SIG-M5 treated with dmso at 0.1 percent for 504 hours (cell line): ENCODE data around the gene BCR.

Experiments used
- DNase-seq: peaks from one replicate; lab custom pipeline; 2025; ENCODE audit not compliant: unreplicated experiment; lab: John Stamatoyannopoulos, UW

Gene BCR

DNA sequence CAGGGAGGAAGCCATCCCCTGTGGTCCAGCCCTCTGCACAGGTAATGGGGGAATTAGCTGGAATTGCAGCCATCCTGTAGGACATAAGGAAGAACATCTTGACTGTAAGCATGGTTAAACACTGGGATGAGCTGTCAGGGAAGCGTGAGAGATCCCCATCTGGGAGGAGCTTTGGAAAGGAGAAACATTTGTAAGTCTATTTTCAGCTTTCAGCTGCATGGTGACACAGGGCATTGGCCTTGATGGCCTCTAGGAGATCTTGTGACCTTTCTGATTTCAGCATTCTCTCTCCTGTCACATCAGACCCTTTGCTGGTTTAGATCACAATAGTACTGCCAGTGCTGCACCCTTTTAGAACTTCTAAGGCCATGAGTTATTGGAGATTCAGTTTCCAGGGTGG is 47.1 kb downstream of the BCR start:
- DNase-seq, result no peak

GRCh38 chr22:23228503-23228902 is 48.2 kb downstream of the BCR start:
- no peak for DNase-seq

DNA sequence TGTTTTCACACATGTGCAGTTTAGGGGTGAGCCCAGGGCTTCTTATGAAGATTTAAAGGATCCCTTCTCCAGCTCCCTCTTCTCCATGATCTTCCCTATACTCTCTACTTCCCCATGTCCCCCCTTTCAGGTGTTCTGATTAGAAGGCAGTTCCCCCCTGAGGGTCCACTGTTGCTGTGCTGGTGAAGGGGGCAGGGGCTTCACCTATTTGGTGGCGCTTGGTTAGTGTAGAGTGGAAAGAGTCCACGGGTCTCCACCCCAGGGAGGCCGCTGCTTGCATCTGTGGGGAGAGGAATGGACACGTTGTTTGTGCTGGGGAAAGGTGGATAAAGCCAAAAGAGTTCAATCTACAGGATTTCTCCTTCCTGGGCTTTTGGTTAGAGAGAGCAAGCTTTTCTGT is 49.3 kb downstream of the BCR start:
- no peak for DNase-seq

- no peak for DNase-seq
Measured at GRCh38 chr22:23230348-23231068, 50.2 kb downstream of the BCR start.

- DNase-seq, result no peak
Measured at GRCh38 chr22:23231471-23232093, 51.3 kb downstream of the BCR start.

- no peak for DNase-seq
Measured at GRCh38 chr22:23232094-23232905, 52.0 kb downstream of the BCR start.

DNA sequence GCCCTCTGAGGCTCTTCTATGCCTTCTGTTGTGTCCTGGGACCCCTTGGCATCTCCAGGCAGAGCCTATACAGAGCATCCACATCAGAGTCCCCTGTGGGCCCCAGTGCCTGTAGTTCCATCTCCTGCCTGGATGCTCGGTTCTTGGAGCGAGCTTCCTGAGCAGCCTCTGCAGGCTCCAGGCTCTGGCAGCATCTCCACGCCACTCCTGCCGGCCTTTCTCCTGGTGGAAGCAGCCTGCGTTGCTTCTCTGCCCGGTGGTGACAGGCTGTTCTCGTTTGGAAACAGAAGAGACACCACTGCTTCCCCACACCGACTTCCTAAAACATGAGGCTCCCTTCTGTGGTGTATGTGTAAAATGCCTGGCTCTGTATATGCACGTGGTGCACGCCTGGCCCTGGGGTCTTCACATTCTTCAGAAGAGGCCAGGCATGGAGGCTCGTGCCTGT is 52.8 kb downstream of the BCR start:
- DNase-seq, result no peak

DNA sequence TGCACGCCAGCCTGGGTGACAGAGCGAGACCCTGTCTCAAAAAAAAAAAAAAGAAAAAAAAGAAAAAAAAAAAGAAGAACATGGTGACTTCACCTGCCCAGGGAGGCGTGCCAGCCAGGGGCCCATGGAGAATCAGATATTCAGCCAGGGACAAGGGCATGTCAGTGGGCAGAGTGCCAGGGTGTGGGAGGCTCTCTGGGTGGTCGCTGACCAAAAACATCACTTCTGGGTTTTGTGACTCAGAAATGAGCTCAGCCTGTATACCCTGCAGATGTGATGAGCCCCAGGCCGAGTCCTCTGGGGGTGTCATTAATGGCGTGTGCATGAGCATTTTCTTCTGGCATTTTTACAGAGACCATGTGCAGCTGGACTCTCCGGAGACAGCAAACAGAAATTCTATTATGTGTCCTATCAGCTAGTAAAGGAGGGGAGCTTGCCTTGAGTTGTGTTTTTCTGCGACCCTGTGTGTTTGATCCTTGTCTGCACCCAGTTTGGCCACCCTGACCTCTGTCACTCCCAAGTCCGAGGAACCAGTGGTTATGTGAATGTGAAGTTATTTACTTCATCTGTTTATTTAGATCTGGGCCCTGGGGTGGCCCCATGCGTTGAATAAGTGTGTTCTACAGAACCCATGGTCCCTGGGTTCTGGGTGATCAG is 53.6 kb downstream of the BCR start:
- DNase-seq, result no peak

DNA sequence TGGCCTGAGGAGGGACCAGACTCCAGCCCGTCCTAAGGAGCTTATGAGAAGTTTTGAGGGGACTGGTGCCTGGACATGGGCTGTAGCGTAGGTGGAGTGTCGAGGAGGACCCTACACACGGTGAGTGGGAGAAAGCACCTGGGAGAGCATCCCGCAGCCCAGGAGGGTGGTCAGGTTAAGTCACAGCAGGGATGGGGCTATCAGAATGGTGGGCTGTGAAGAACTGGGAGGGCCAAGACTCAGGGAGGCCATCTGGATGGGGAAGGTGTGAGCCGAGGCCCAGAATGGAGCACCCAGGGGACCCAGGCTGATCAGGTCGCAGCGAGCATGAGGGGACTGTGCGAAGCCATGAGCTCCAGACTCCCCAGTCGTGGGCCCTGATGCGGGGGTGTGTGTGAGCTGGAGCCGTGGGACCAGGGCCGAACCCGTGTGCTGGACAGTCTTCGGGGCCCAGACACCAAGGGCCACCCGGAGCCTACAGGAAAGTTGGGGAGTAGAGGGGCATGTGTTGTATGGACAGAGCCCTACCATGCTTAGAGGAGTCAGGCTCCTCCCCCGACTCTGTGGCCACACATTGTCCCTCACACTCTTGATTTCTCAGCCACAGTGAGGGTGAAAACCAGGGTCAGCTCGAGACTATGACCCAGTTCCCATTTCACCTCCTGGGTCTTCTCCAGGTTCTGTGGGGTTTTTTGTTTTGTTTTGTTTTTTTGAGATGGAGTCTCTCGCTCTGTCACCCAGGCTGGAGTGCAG is 54.3 kb downstream of the BCR start:
- DNase-seq, result no peak

DNA sequence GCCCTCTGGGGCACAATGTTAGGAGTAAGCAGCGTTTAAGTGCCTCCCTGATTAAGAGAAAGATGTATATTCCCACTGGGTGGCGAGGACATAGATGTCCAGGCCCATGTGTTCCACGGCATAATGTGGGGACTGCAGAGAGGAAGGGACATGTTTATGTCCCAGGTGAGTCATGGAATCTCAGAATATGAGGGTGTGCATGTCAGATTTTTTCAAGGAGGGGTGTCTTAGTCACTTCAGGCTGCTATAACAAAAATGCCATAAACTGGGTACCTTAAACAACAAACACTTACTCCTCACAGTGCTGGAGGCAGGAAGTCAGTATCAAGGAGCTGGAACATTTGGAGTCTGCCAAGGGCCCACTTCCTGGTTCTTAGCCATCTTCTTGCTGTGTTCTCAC is 55.1 kb downstream of the BCR start:
- DNase-seq, result no peak

DNA sequence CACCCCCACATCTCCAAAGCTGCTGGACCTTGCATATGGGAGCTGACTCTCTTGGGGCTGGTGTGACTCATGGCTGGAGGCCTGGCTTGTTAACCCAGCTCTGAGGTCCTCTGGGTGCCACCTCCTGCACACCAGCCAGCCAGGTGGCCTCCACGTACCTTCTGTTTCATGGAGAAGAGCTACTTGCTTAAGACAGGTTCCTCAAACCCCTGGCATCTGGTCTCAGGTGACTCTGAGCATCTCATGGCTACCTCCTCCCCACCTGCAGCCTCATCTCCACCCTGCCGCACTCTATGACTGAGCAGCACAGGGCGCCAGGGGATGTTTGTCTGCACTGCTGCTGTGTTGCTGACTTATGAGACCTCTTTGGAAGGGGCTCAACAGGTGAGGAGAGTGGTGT is 55.7 kb downstream of the BCR start:
- DNase-seq, result no peak

GRCh38 chr22:23236440-23237184 is 56.3 kb downstream of the BCR start:
- no peak for DNase-seq

- DNase-seq, result no peak
Measured at GRCh38 chr22:23237201-23237798, 57.0 kb downstream of the BCR start.

DNA sequence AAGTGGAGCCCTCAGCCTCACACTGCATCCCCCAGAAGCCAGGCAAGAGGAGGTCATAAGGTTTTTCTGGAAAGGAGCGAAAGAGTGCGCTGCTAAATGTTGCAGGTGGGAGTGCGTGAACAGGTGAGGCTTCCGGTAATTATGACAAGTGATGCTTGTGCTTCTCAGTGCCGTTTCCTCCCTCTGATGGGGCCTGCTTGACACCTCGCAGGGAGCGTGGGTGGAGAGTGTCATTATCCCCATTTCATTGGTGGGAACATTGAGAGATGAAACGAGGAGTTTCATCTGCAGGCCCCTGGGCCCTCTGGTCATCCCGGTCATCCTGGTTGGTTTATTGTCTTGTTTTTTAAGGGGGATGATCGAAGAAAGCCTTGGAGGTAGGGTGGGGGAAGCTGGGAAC is 57.5 kb downstream of the BCR start:
- DNase-seq, result no peak

DNA sequence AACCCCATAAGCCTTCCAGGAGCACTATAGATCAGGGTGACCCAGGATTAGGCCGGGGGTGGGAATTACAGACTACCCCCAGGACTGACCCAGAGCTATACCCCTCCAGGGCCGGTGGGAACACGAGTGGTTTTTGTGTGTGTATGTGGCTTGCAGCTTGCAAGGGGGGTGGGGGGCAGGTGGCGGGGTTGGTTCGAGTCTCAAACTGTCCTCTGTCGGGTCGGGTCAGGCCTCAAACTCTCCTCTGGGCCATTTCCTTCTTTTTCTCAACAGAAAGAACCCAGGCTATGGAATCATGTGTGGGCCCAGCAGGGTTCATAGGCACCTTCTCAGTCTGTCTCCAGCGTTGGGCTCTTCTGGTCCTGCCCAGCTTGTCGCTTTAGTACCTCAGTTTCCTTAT is 58.4 kb downstream of the BCR start:
- no peak for DNase-seq

DNA sequence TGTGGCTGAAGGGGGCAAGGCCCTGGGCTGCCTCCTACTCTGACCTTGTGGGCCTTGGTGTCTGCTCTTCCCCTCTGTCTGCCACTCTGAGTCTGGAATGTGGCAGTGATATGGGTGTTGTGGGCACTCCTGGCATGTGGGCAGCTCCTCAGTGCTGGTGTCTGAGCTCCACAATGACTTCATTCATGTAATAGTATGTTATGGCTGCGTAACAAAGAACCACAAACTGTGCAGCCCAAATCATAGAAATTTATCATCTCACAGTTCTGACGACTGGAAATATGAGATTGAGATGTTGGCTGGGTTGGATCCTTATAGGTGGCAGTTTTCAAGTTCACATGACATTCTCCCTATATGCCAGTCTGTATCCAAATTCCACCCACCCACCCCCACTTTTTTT is 59.1 kb downstream of the BCR start:
- DNase-seq, result no peak

- DNase-seq, result no peak
Measured at GRCh38 chr22:23240639-23241389, 60.5 kb downstream of the BCR start.

DNA sequence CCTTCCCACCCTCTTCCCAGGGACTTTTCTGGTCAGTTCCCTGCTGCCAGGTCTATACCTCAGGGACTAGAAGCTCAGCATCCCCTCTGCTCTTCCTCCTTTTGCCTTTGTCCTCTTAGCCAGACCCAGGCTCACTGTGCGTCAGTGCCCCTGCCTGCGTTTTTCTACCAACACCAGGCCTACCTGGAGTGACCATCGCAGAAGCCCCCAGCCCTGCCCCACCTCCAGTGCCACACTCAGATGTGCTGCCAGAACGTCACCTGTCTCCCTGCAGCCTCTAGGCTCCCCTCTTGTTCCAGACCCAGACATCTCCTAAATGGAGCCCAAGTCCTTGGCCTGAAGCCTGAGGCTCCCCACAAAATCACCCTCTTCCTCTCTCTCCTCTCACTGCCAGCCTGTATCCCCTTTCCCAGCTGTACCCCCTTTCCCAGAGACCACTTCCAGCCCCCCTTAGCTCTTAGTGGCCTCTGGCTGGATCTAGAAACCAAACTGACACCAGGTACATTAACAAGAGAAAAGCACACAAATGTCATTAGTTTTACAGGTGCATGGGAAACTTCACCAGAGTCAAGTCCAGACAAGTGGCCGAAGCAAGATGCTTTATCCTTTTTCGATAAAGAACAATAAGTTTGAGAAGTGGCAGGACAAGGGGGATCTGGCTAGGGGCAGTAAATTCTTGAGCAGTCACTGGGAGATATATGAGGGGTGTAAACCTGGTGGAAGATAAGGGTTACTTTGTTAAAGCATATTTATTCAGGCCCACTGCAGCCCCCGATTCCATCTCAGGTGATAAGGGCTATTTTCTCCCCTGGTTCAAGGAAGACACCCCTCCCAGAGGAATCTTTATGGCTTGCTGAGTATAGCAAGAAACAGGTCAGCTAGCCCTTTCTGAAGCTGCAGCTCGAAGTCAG is 61.5 kb downstream of the BCR start:
- DNase-seq, result no peak
